ENCODE measurements around the gene RPLP2. TPM values are rescaled to one million over a fixed set of nuclear protein-coding genes. Genes with fewer than 3 reads are reported as not detected.
A peak's percentile ranks its signal among the peaks of the same experiment; 100 is the strongest.

The RPLP2 gene
- total and polyA plus RNA-seq, 2 experiments from 2014 or later = 401 to 468 TPM

GRCh38 chr11:802018-802617, 7.6 kb upstream of the RPLP2 start:
- Histone ChIP-seq H3K9me3 (ENCODE audit: low read depth) (no peaks in the 10 kb centered on the region), H2AFZ (no peak overlapping the region), H4K20me1 (ENCODE audit: insufficient read depth, poor library complexity, severe bottlenecking) (no peaks in the 10 kb centered on the region), H3K79me2 (peaks cover 7% of the 10 kb centered on the region), H3K4me1 (ENCODE audit: insufficient read depth) (peaks cover 7% of the 10 kb centered on the region), H3K4me3 (no peak overlapping the region), H3K36me3 (replicated peaks; ENCODE audit: insufficient read depth, low read depth) (no peaks in the 10 kb centered on the region), H3K27ac (no peak overlapping the region), H3K27me3 (no peaks in the 10 kb centered on the region), H3K4me2 (no peak overlapping the region), H3K9me2 (replicated peaks; ENCODE audit: insufficient read depth) (no peaks in the 10 kb centered on the region)
- WGBS (ENCODE audit: low lambda C conversion rate, missing lambda C conversion rate) = 96% methylated on average over 21 of the region's 21 CpGs
- DNase-seq (ENCODE audit: low spot score) = no peak
- no peak for TF ChIP-seq EZH2phosphoT487 (IDR thresholded peaks at IDR 0.05; ENCODE audit: low read depth, severe bottlenecking, unreplicated experiment)
- TF ChIP-seq EZH2 (IDR thresholded peaks at IDR 0.05; ENCODE audit: borderline replicate concordance) = no peak
- TF ChIP-seq CTCF (IDR thresholded peaks at IDR 0.05; ENCODE audit: poor library complexity) = no peak

- Histone ChIP-seq H3K4me3 (no peak overlapping the region), H3K9me3 (ENCODE audit: low read depth) (no peaks in the 10 kb centered on the region), H3K27ac (no peak overlapping the region), H3K9me2 (replicated peaks; ENCODE audit: insufficient read depth) (no peaks in the 10 kb centered on the region), H3K36me3 (replicated peaks; ENCODE audit: insufficient read depth, low read depth) (no peaks in the 10 kb centered on the region), H2AFZ (no peak overlapping the region), H4K20me1 (ENCODE audit: insufficient read depth, poor library complexity, severe bottlenecking) (no peaks in the 10 kb centered on the region), H3K4me1 (ENCODE audit: insufficient read depth) (peaks cover 7% of the 10 kb centered on the region), H3K79me2 (peaks cover 12% of the 10 kb centered on the region), H3K27me3 (no peaks in the 10 kb centered on the region), H3K4me2 (no peak overlapping the region)
- TF ChIP-seq CTCF (IDR thresholded peaks at IDR 0.05; ENCODE audit: poor library complexity) = no peak
- no peak for TF ChIP-seq EZH2 (IDR thresholded peaks at IDR 0.05; ENCODE audit: borderline replicate concordance)
- TF ChIP-seq EZH2phosphoT487 (IDR thresholded peaks at IDR 0.05; ENCODE audit: low read depth, severe bottlenecking, unreplicated experiment) = no peak
- DNase-seq (ENCODE audit: low spot score) = no peak
- WGBS (ENCODE audit: low lambda C conversion rate, missing lambda C conversion rate) = 93% methylated on average over 28 of the region's 28 CpGs
These were observed 6.9 kb upstream of the RPLP2 start for GRCh38 chr11:802693-803466.

- Histone ChIP-seq H3K27ac (no peak overlapping the region), H3K9me2 (replicated peaks; ENCODE audit: insufficient read depth) (no peaks in the 10 kb centered on the region), H3K4me3 (no peak overlapping the region), H3K36me3 (replicated peaks; ENCODE audit: insufficient read depth, low read depth) (no peaks in the 10 kb centered on the region), H4K20me1 (ENCODE audit: insufficient read depth, poor library complexity, severe bottlenecking) (no peaks in the 10 kb centered on the region), H3K9me3 (ENCODE audit: low read depth) (no peaks in the 10 kb centered on the region), H3K27me3 (no peaks in the 10 kb centered on the region), H3K4me1 (ENCODE audit: insufficient read depth) (peaks cover 5% of the 10 kb centered on the region), H3K79me2 (peaks cover 17% of the 10 kb centered on the region), H3K4me2 (peak overlapping the region; percentile 98), H2AFZ (no peak overlapping the region)
- DNase-seq (ENCODE audit: low spot score) = no peak
- TF ChIP-seq EZH2phosphoT487 (IDR thresholded peaks at IDR 0.05; ENCODE audit: low read depth, severe bottlenecking, unreplicated experiment) (no peak), CTCF (IDR thresholded peaks at IDR 0.05; ENCODE audit: poor library complexity) (no peak), EZH2 (IDR thresholded peaks at IDR 0.05; ENCODE audit: borderline replicate concordance) (no peak)
- WGBS (ENCODE audit: low lambda C conversion rate, missing lambda C conversion rate) = 95% methylated on average over 8 of the region's 8 CpGs
These were observed 6.4 kb upstream of the RPLP2 start for GRCh38 chr11:803467-803742.
